HG03103 (cell line): ENCODE data around the gene MAST2.
"Not testable (repeated sequence)": the region's sequence is repeated elsewhere in the genome, so short reads cannot be mapped to it uniquely, and the experiment has no call there.

Experiments used
- ATAC-seq: cut with Tn5 transposase; IDR thresholded peaks from one replicate; pipeline ENCODE4 v1.9.1; 2021; ENCODE audit warnings: low read depth; ENCODE audit not compliant: unreplicated experiment

The MAST2 gene

DNA sequence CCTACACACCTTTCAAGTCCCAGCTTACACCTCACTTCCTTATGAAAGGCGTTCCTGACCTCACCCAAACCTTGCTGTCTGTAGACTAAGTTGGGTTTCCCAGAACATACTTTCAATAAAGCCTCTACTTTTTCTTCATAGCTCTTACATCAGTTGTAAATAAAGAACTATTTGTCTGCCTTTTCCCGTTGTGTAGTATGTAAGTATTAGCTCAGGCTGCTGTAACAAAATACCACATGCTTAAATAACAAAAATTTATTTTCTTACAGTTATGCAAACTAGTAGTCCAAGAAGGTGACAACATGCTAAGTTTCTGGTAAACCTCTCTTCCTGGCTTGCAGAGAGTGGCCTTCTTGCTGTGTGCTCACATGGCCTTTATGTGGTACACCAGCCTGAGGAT is 86.7 kb downstream of the MAST2 start:
- no peak for ATAC-seq

GRCh38 chr1:45891087-45891486 is 87.7 kb downstream of the MAST2 start:
- ATAC-seq: no peak

DNA sequence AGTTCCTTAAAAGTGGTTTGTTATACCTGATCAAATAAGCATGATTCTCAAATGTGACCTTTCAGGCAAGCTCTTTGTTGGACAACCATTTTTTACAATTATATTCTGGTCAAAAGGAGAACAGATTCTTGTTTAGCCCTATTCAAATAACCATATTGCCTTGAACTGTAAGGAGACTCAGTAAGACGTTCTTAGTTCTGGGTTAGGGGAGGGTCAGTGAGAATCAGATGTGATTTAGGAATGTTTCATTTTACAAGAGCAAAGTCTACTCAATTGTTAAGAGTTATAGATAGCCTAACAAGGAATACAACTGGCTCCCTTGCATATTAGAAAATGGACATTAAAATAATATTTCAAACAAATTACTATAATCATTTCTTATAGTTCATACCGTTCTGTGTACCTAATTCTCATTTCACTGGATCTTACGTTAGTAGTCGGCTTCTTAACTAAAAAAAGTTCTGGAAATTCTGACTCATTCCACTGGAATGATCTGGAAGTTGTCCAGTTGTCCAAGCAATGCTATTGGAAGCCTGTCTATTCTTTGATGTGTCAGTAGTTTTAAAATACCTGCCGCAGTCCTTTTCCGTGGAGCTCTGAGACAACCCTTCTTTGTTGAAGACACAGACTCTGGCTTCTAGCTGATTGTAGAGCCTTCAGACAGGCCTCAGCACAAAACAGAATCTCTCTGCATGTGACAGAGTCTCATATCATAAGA is 88.8 kb downstream of the MAST2 start:
- ATAC-seq: no peak

DNA sequence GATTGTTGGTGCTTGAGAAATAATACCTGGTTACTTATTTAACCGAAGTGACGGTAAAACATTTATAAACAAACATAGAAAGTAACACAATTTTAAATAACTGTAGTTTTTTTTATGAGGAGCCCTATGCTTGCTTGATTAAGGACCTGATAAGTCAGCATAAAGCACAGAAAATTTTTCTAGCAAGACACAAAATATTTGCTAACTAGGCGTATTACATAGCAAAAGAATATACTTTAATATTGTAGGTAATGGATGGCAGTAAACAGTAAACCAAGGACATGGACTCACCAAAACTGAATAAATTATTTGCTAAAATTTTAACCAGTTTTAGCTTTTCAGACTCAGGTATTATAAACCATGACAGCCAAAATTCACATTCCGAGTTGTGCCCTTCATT is 90.9 kb downstream of the MAST2 start:
- no peak for ATAC-seq

DNA sequence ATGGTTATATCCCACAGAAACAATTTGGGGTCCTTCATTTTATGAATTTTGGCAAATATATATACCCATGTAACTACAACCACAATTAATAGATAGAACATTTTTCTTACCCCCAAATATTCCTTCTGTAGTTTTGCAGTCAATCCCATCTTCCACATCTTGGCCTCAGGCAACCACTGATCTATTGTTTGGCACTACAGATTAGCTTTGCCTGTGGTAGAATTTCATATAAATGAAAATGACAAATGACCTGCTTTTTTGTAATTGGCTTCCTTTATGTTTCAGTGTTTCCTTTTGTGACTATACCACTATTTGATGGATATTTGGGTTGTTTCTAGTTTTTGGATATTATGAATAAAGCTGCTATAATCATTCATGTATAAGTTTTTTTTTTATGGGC is 91.5 kb downstream of the MAST2 start:
- no peak for ATAC-seq

DNA sequence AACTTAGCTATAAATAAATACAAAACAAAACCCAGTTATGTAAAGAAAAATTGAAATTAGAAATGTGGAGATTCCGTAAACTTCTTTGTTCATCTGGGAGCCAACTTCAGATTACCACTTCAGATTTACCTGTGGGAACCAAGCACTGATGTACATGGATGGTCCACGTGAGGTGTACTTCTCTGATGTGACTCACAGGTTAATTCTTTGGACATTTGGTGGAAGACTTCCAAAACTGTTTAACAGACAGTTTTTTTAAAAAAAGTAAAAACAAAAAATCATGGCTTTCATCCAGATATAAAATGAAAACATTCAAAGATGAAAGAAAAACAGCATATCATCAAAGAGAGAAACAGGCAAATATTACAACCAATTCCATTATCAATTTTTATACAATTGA is 92.0 kb downstream of the MAST2 start:
- ATAC-seq: no peak

DNA sequence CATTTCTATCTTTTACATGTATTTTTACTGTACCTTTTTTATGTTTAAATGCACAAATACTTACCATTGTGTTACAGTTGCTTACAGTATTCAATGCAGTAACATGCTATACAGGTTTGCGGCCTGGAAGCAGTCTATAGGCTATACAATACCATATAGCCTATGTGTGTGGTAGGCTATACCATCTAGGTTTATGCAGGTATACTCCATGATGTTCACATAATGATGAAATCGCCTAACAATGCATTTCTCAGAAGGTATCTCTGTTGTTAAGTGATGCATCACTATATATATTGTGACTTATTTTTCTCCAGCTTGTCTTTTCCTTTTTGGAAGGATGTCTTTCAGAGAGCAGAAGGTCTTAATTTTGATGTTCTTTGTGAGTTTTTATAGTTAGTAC is 103.5 kb downstream of the MAST2 start:
- no peak for ATAC-seq

- ATAC-seq: no peak
Measured at GRCh38 chr1:45908611-45909140, 105.3 kb downstream of the MAST2 start.

DNA sequence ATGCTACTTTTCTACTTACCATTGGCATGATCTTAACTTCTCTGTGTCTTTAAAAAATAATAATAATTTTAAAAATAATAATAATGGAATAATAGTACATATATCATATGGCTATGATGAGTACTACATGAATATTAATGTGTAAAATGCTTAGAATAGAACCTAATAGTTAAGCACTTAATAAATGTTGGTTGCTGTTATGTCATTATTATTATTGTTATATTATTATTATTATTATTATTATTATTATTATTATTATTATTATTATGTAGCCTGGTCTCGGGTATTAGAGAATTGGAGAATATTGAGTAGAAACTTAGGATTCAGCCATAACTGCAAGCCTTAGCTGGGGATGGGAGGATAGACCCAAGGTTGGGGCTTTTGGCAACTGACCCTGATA is 108.2 kb downstream of the MAST2 start:
- ATAC-seq: no peak

DNA sequence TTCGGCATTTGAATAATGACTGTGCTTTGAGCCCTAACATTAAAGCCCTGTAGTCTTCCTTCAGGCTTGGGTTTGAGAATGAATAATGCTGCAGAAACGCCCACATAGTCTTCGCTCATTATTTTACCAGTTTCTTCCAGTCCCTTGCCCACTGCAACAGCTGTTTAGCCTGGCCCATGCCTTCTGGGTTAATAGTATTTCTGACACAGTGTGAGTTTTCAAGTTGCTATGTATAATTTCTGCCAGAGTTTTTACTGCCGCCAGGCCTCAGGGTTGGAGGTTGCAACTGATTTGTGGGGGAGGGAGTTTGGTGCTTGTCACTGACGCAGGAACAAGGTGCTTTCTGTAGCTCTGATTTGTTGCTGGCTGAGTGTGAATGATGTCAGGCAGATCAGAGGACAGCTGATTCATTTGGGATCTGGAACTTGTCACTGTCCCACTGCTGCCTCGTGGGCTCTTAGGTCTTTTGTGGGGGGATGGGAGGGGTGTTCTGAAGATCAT is 109.8 kb downstream of the MAST2 start:
- no peak for ATAC-seq

GRCh38 chr1:45913731-45914501 is 110.5 kb downstream of the MAST2 start:
- ATAC-seq: no peak

DNA sequence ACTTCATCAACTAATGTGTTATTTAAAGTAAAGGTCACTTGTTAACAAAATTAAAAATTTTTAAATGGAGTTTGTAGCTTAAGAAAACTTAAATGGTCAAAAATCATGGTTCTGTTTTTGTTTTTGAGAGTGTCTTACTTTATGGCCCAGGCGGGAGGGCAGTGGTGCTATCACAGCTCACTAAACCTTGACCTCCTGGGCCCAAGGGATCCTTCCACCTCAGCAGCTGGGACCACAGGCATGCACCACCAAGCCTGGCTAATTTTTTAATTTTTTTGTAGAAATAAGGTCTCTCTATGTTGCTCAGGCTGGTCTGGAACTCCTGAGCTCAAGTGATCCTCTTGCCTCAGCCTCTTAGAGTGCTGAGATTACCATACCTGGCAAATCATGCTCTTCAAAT is 111.4 kb downstream of the MAST2 start:
- ATAC-seq: no peak

DNA sequence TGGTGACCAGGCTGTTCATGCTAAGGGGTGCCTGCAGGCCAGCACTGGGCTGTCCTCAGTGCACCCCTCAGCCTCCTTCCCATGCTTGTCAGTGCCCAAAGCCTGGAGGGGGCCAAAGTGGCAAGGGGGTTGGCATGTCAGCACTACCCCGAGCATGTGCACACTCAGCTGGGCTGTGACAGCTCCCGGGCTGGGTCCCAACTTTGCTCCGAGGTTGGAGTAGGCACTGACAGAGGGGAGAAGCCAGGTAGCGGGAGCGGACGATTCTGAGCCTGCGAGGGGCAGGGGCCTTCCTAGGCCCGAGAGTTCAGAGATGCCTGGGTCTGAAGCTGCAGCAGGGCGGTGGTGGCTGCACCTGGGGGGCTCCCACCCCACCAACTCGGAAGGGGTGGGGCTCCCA is 119.0 kb downstream of the MAST2 start:
- no peak for ATAC-seq

- no peak for ATAC-seq
Measured at GRCh38 chr1:45922813-45923212, 119.4 kb downstream of the MAST2 start.

- no peak for ATAC-seq
Measured at GRCh38 chr1:45923343-45923742, 119.9 kb downstream of the MAST2 start.

GRCh38 chr1:45924736-45925135 is 121.3 kb downstream of the MAST2 start:
- ATAC-seq: no peak

DNA sequence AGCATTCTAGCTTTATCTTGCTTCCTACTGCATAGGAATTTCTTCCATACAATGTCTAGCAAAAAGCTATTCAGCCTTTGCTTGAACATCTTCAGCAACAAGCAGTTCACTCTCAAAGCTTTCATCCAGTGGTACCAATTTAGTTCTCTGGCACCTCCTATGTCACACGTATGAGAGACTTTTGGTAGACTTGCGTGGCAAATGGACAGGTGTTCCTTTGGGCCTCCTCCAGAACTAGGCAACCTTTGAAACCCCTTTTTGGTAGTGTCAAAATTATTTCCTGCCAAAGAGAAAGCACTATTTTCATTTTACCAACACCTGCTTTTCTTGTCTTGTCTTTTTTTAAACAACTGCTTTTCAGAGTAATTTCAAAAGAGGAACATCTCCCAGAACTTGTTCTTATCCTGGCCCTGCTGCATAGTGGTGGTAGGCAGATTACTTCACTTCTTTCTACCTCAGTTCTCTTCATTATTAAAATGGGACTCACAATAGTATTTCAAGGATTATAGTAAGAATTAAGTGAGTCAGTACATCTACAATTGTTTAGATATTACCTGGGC is 122.4 kb downstream of the MAST2 start:
- no peak for ATAC-seq

DNA sequence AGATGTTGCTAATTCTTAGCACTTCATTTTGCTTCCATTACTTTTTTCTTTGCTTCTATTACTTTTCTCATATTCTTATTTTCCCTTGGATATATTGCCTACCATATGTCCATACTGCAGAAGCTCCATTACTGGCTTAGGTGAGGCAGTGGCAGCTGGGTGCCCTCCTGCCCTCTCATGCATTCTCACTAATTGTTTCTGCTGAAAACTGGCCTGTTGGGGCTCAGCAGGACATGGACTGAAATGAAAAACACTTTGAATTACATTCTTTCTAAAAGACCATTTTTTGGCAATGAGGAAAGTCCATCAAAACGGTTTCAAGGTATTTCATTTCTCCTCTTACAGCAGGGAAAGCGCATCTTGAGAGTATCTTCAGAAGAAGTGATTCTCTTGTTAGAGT is 122.9 kb downstream of the MAST2 start:
- no peak for ATAC-seq

DNA sequence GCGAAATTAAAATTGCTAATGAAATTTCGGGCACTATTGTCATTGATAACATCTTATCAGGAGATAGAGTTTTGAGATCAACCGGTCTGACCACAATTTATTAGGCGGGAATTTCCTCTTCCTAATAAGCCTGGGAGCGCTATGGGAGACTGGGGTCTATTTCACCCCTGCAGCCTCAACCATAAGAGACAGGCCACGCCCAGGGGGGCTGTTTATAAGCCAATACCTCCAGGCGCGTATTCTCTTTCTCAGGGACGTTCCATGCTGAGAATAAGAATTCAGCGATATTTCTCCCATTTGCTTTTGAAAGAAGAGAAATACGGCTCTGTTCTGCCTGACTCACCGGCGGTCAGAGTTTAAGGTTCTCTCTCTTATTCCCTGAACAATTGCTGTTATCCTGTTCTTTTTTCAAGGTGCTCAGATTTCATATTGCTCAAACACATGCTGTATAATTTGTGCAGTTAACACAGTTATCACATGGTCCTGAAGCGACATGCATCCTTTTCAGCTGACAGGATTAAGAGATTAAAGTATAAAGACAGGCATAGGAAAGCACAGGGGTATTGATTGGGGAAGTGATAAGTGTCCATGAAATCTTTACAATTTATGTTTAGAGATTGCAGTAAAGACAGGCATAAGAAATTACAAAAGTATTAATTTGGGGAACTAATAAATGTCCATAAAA is 124.0 kb downstream of the MAST2 start:
- ATAC-seq: not testable (repeated sequence)

- no peak for ATAC-seq
Measured at GRCh38 chr1:45928486-45929205, 125.2 kb downstream of the MAST2 start.
